T-cell (primary cell): ENCODE measurements around the gene PTCH1. TPM values are rescaled to one million over a fixed set of nuclear protein-coding genes. Genes with fewer than 3 reads are reported as not detected.

Experiments
- ATAC-seq, 4 experiments: fragments of 200-7000 bp in 3 of 4; fragments of 150-1000 bp in 1 of 4; cut with Tn5 transposase; replicated peaks in 1 of 4; 1 replicate in 3 of 4; 2 replicates in 1 of 4; pipeline ENCODE4 v1.10.0; 2021; ENCODE audit warnings: moderate library complexity in 3 of 4, mild to moderate bottlenecking in 2 of 4, moderate number of reproducible peaks in 1 of 4
- CTCF ChIA-PET, 2 donors: fragments of 300-600 bp; sonication (Branson Sonifier 250); formaldehyde crosslinking; loops; one replicate each; lab custom pipeline; 2022; ENCODE audit warnings: antibody characterized with exemption in 2 of 2; lab: Charles Lee
- POLR2A ChIA-PET, 2 donors: fragments of 300-600 bp; sonication (Branson Sonifier 250); formaldehyde crosslinking; loops; one replicate each; lab custom pipeline; 2022; ENCODE audit warnings: antibody characterized with exemption in 2 of 2; lab: Charles Lee
- DNase-seq, 35 experiments: peaks; one replicate each; pipeline versions ENCODE4 v3.0.0 to v3.0.0-alpha.2; 2013 to 2023
- H3K27ac ChIP-seq: one replicate; pipeline ENCODE4 v1.5.1; 2013; ENCODE audit warnings: low read length
- H3K27me3 ChIP-seq, 2 experiments: replicated peaks in 1 of 2; 1 replicate in 1 of 2; 2 replicates in 1 of 2; pipeline versions ENCODE4 v1.6.1 to v1.7.0; 2013; ENCODE audit warnings: low read length in 1 of 2, mixed read lengths in 1 of 2; ENCODE audit not compliant: control insufficient read depth in 2 of 2, insufficient read depth in 2 of 2; ENCODE audit errors: extremely low read depth in 1 of 2
- H3K36me3 ChIP-seq, 2 donors: 1 replicate in 1 of 2; 2 replicates in 1 of 2; pipeline versions ENCODE4 v1.6.1 to v1.7.0; 2013; ENCODE audit warnings: low read length in 1 of 2; ENCODE audit not compliant: control insufficient read depth in 2 of 2, insufficient read depth in 1 of 2; ENCODE audit errors: extremely low read depth in 1 of 2
- H3K4me1 ChIP-seq, 2 experiments: 1 replicate in 1 of 2; 2 replicates in 1 of 2; pipeline versions ENCODE4 v1.6.1 to v1.7.0; 2013; ENCODE audit warnings: low read length in 2 of 2, mixed read lengths in 1 of 2; ENCODE audit not compliant: insufficient read depth in 2 of 2, control insufficient read depth in 1 of 2; ENCODE audit errors: extremely low read depth in 1 of 2
- H3K4me3 ChIP-seq, 2 donors: 1 replicate in 1 of 2; 2 replicates in 1 of 2; pipeline versions ENCODE4 v1.5.1 to v1.7.0; 2013; ENCODE audit warnings: mild to moderate bottlenecking in 2 of 2, low read length in 1 of 2, moderate library complexity in 1 of 2; ENCODE audit not compliant: control insufficient read depth in 1 of 2; ENCODE audit errors: extremely low read depth in 1 of 2
- H3K9me3 ChIP-seq: 2 replicates; pipeline ENCODE4 v1.7.0; 2013
- H3K27ac Mint-ChIP-seq, 2 donors: one replicate each; pipeline ENCODE4 v1.8.0; 2020 to 2021; ENCODE audit warnings: mild to moderate bottlenecking in 2 of 2, mixed read lengths in 2 of 2
- H3K27me3 Mint-ChIP-seq, 2 donors: one replicate each; pipeline ENCODE4 v1.8.0; 2021 to 2022; ENCODE audit warnings: mixed read lengths in 2 of 2
- H3K36me3 Mint-ChIP-seq: one replicate; pipeline ENCODE4 v1.8.0; 2021; ENCODE audit warnings: mixed read lengths
- H3K4me1 Mint-ChIP-seq, 3 donors: one replicate each; pipeline ENCODE4 v1.8.0; 2020 to 2022; ENCODE audit warnings: mixed read lengths in 3 of 3, mild to moderate bottlenecking in 1 of 3
- H3K4me3 Mint-ChIP-seq, 3 donors: one replicate each; pipeline ENCODE4 v1.8.0; 2020 to 2022; ENCODE audit warnings: mild to moderate bottlenecking in 3 of 3, mixed read lengths in 3 of 3, moderate library complexity in 3 of 3
- H3K9me3 Mint-ChIP-seq, 3 donors: one replicate each; pipeline ENCODE4 v1.8.0; 2020 to 2022; ENCODE audit warnings: mixed read lengths in 3 of 3
- WGBS: methylation state at CpG from one replicate; pipeline ENCODE4 v1.1.5; 2013; ENCODE audit warnings: missing lambda C conversion rate; ENCODE audit not compliant: insufficient coverage; 5-methylcytosine and 5-hydroxymethylcytosine counted together
- total RNA-seq, 35 experiments: library from RNA in 6 of 35; stranded (reverse) in 6 of 35; fragments of 120-200 nt in 1 of 35; gene quantifications; one replicate each; pipeline versions ENCODE4 v1.2.1 to v1.2.4 and lab custom pipeline; 2013 to 2026

The PTCH1 gene
- total RNA-seq (10 to 100 TPM; 23.4 to 35.5 (median 29.2) TPM), total RNA-seq (lab: John Stamatoyannopoulos, UW) (2.2 to 40.9 (median 18.0) reads per million in 29 experiments)
- total RNA-seq (2013): 23.9 TPM

- WGBS: 24% methylated on average over 45 of the region's 64 CpGs
- Mint-ChIP-seq H3K4me1 (peaks cover 22 to 36% (median 30%) of the 10 kb centered on the region in 3 donors), H3K27ac (peak within 1 kb of the TSS in 1 of 2 donors; percentile 75), H3K4me3 (peak within 1 kb of the TSS; percentile 92 to 97 (median 95)), H3K27me3 (peaks cover 13 to 24% of the 10 kb centered on the region in 2 donors), H3K36me3 (peaks cover 5% of the 10 kb centered on the region), H3K9me3 (peaks cover 0 to 8% (median 5%) of the 10 kb centered on the region in 3 donors)
- Histone ChIP-seq H3K9me3 (no peaks in the 10 kb centered on the region), H3K36me3 (no peaks in the 10 kb centered on the region), H3K27me3 (peaks cover 4 to 10% of the 10 kb centered on the region in 2 experiments), H3K4me3 (peak within 1 kb of the TSS; percentile 48 to 79), H3K4me1 (peaks cover 6 to 27% of the 10 kb centered on the region in 2 experiments), H3K27ac (no peak within 1 kb of the TSS)
- POLR2A ChIA-PET: no interaction called here
- peak; percentile 66 to 78 (median 72) for ATAC-seq
- peak in 21 of 35 experiments; percentile 17 to 62 (median 38) for DNase-seq
- CTCF ChIA-PET: interaction anchor here in 1 of 2 donors (0.6 kb wide), 1 partner anchor 70 kb away, joined by 3 read pairs; no protein-coding TSS in a partner anchor
Observed at GRCh38 chr9:95516734-95517558, at the start of gene PTCH1. Gene PTCH1 (minus strand): TSS chr9:95516971.

DNA sequence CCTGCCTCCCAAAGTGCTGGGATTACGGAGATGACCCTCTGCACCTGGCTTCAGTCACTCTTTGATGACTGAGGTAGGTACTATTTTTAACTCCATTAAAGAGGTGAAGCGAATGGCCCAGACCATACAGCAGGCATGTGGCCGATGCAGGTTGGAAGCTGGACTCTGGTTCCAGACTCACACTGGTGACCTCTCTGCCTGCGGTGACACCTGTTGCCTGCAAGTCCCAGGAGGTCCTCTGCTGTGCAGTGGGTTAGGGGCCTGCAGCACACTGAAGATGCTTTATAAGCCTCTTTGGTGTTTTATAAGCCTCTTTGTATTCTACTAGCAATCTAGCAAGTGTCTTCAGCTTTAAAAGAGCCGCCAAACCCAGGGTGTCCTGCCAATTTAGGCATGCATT is 49.2 kb upstream of the PTCH1 start:
- no peaks in the 10 kb centered on the region for H3K9me3 Mint-ChIP-seq
- POLR2A ChIA-PET: no interaction called here
- ATAC-seq (no peak), DNase-seq (no peak)
- peaks cover 24 to 30% of the 10 kb centered on the region in 2 donors for H3K27me3 Mint-ChIP-seq
- peaks cover 12 to 22% (median 16%) of the 10 kb centered on the region in 3 donors for H3K4me1 Mint-ChIP-seq
- Histone ChIP-seq H3K9me3 (no peaks in the 10 kb centered on the region), H3K36me3 (no peaks in the 10 kb centered on the region), H3K27me3 (peaks cover 2 to 61% of the 10 kb centered on the region in 2 experiments), H3K4me1 (peaks cover 0 to 9% of the 10 kb centered on the region in 2 experiments), H3K27ac (no peak overlapping the region), H3K4me3 (no peak overlapping the region)
- no peaks in the 10 kb centered on the region for H3K36me3 Mint-ChIP-seq
- H3K4me3 Mint-ChIP-seq: no peak overlapping the region
- CTCF ChIA-PET: no interaction called here
- H3K27ac Mint-ChIP-seq: no peak overlapping the region
- WGBS: 100% methylated on average over 2 of the region's 5 CpGs

DNA sequence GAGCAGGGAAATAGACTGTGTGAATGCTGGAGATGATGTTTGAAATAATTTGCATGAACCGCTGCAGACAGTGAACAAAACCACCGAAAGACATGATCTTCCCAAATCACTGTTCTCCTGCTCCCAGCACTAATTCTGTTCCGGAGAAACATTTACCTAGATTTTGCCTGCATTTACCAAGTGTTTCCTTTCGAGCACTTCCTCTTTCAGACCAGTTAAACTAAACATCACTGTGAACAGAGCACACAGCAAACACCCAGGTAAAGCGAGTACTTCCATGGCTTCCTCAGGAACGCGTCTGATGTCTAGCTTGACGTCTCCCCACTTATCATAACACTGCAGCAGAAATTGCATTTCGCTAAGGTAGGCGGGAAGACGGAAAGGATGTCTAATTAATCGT is 45.1 kb upstream of the PTCH1 start:
- no peak for DNase-seq
- H3K27ac ChIP-seq: no peak overlapping the region
- H3K4me1 Mint-ChIP-seq: peaks cover 0 to 9% (median 4%) of the 10 kb centered on the region in 3 donors
- no peak overlapping the region for H3K27ac Mint-ChIP-seq
- no peaks in the 10 kb centered on the region for H3K36me3 ChIP-seq
- H3K9me3 ChIP-seq: no peaks in the 10 kb centered on the region
- ATAC-seq: no peak
- POLR2A ChIA-PET: no interaction called here
- H3K4me1 ChIP-seq: no peaks in the 10 kb centered on the region
- no peak overlapping the region for H3K4me3 ChIP-seq
- H3K36me3 Mint-ChIP-seq: no peaks in the 10 kb centered on the region
- H3K27me3 Mint-ChIP-seq: peaks cover 17 to 27% of the 10 kb centered on the region in 2 donors
- WGBS: 37% methylated on average over 11 of the region's 12 CpGs
- peaks cover 2 to 30% of the 10 kb centered on the region in 2 experiments for H3K27me3 ChIP-seq
- CTCF ChIA-PET: no interaction called here
- H3K4me3 Mint-ChIP-seq: no peak overlapping the region
- H3K9me3 Mint-ChIP-seq: no peaks in the 10 kb centered on the region

- Histone ChIP-seq H3K9me3 (no peaks in the 10 kb centered on the region), H3K4me3 (no peak overlapping the region), H3K4me1 (peaks cover 0 to 4% of the 10 kb centered on the region in 2 experiments), H3K27me3 (peaks cover 0 to 36% of the 10 kb centered on the region in 2 experiments), H3K27ac (no peak overlapping the region), H3K36me3 (no peaks in the 10 kb centered on the region)
- POLR2A ChIA-PET: no interaction called here
- WGBS: 95% methylated on average over 9 of the region's 11 CpGs
- H3K4me3 Mint-ChIP-seq: no peak overlapping the region
- ATAC-seq (no peak), DNase-seq (no peak)
- H3K4me1 Mint-ChIP-seq: peaks cover 0 to 10% (median 6%) of the 10 kb centered on the region in 3 donors
- CTCF ChIA-PET: no interaction called here
- no peaks in the 10 kb centered on the region for H3K36me3 Mint-ChIP-seq
- no peak overlapping the region for H3K27ac Mint-ChIP-seq
- H3K9me3 Mint-ChIP-seq: no peaks in the 10 kb centered on the region
- peaks cover 38 to 39% of the 10 kb centered on the region in 2 donors for H3K27me3 Mint-ChIP-seq
Observed at GRCh38 chr9:95557142-95557541, 40.4 kb upstream of the PTCH1 start.

- Histone ChIP-seq H3K27ac (no peak overlapping the region), H3K4me1 (peaks cover 0 to 4% of the 10 kb centered on the region in 2 experiments), H3K9me3 (no peaks in the 10 kb centered on the region), H3K4me3 (no peak overlapping the region), H3K36me3 (no peaks in the 10 kb centered on the region), H3K27me3 (peaks cover 0 to 37% of the 10 kb centered on the region in 2 experiments)
- Mint-ChIP-seq H3K36me3 (no peaks in the 10 kb centered on the region), H3K9me3 (no peaks in the 10 kb centered on the region), H3K4me3 (no peak overlapping the region), H3K27ac (no peak overlapping the region), H3K27me3 (peaks cover 39 to 41% of the 10 kb centered on the region in 2 donors), H3K4me1 (peaks cover 0 to 4% (median 2%) of the 10 kb centered on the region in 3 donors)
- peak in 1 of 35 experiments; percentile 5 for DNase-seq
- ChIA-PET POLR2A (no interaction called here), CTCF (no interaction called here)
- no peak for ATAC-seq
- whole genome bisulfite sequencing: 86% methylated on average over 8 of the region's 10 CpGs
Observed at GRCh38 chr9:95556521-95556920, 39.8 kb upstream of the PTCH1 start.

DNA sequence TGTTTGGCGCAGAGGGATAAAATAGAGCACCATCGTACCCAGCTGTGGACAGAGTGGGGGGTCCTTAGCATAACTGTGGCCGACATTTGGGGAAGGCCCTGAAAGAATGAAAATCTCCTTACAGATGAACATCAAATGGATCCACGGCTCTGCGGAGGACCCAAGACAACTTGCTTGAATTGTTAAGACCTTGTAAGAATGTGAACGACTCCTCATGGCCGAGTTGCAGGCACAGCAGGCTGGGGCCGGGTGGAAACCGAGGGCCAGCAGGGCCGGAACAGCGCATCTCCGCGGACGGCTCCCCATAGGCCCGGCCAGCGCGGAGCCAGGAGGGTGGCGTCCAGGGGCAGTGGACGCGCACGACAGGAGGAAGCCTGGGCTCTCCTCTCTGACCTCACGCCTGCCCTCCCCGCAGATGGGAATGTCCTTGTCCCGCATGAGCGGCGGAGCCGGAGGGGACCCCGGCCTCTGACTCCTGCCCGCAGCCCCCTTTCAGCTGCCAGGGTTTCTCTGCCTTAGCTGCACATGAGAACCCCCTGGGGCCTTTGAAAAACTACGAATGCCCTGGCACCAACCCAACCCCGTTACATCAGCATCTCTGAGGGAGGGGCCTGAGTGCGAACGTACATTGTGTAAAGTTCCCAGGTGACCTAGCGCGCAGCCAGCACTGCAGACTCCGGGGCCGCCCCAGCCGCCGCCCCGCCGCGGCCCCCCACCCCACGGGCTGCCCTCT is 36.2 kb upstream of the PTCH1 start:
- no peaks in the 10 kb centered on the region for H3K36me3 Mint-ChIP-seq
- ATAC-seq: peak; percentile 23 to 97 (median 40)
- peaks cover 0 to 3% (median 2%) of the 10 kb centered on the region in 3 donors for H3K4me1 Mint-ChIP-seq
- no peaks in the 10 kb centered on the region for H3K9me3 Mint-ChIP-seq
- H3K27ac Mint-ChIP-seq: no peak overlapping the region
- 45% methylated on average over 32 of the region's 43 CpGs for WGBS
- no peak overlapping the region for H3K4me3 ChIP-seq
- no peaks in the 10 kb centered on the region for H3K9me3 ChIP-seq
- ChIA-PET CTCF (interaction anchor here in 1 of 2 donors (0.7 kb wide), 1 partner anchor 718 kb away, joined by 4 read pairs; no protein-coding TSS in a partner anchor), POLR2A (no interaction called here)
- peak overlapping the region in 2 of 3 donors; percentile 21 to 28 for H3K4me3 Mint-ChIP-seq
- H3K36me3 ChIP-seq: no peaks in the 10 kb centered on the region
- H3K4me1 ChIP-seq: peaks cover 0 to 4% of the 10 kb centered on the region in 2 experiments
- H3K27me3 Mint-ChIP-seq: peaks cover 33 to 44% of the 10 kb centered on the region in 2 donors
- peak in 31 of 35 experiments; percentile 4 to 63 (median 39) for DNase-seq
- H3K27me3 ChIP-seq: peaks cover 0 to 35% of the 10 kb centered on the region in 2 experiments
- no peak overlapping the region for H3K27ac ChIP-seq
